PC-9 (cell line): Measurements from ENCODE around the gene CCDC124. TPM values are rescaled to one million over a fixed set of nuclear protein-coding genes. Genes with fewer than 3 reads are reported as not detected.

Experiments
- BruUV-seq: library from RNA; stranded (reverse); fragments of 400-500 nt; replicated peaks from 2 replicates; lab custom pipeline; 2021; lab: Mats Ljungman, UMichigan
- CTCF ChIA-PET: fragments of 300-600 bp; sonication (Branson Sonifier 250); formaldehyde crosslinking; loops from one replicate; lab custom pipeline; 2022; ENCODE audit warnings: antibody characterized with exemption; lab: Charles Lee
- POLR2A ChIA-PET: fragments of 300-600 bp; sonication (Branson Sonifier 250); formaldehyde crosslinking; loops from one replicate; lab custom pipeline; 2022; ENCODE audit warnings: antibody characterized with exemption; ENCODE audit not compliant: unreplicated experiment; lab: Charles Lee
- DNase-seq, 2 experiments: peaks; one replicate each; pipeline versions ENCODE4 v3.0.0 to v3.0.0-alpha.2; 2015 to 2022; ENCODE audit warnings: mixed read lengths in 1 of 2
- H2AFZ ChIP-seq: fragments of 200-600 bp; sonication (generic); 2 replicates; pipeline ENCODE4 v1.8.1; 2017; ENCODE audit warnings: antibody characterized with exemption
- H3F3A ChIP-seq: fragments of 200-600 bp; sonication (generic); 2 replicates; pipeline ENCODE4 v1.8.1; 2017; ENCODE audit warnings: antibody characterized with exemption, mild to moderate bottlenecking, low read depth; ENCODE audit not compliant: insufficient read depth
- H3K27ac ChIP-seq: fragments of 200-600 bp; sonication (generic); 2 replicates; pipeline ENCODE4 v1.6.1; 2016; ENCODE audit warnings: mixed run types
- H3K27me3 ChIP-seq: fragments of 200-600 bp; sonication (generic); 2 replicates; pipeline ENCODE4 v1.6.1; 2016; ENCODE audit warnings: low read depth, mixed run types; ENCODE audit not compliant: insufficient read depth
- H3K36me3 ChIP-seq: fragments of 200-600 bp; sonication (generic); 2 replicates; pipeline ENCODE4 v1.6.1; 2016; ENCODE audit warnings: low read depth, mixed run types
- H3K4me1 ChIP-seq: fragments of 200-600 bp; sonication (generic); replicated peaks from 2 replicates; pipeline ENCODE4 v1.6.1; 2016; ENCODE audit warnings: mixed run types; ENCODE audit not compliant: insufficient read depth
- H3K4me2 ChIP-seq: fragments of 200-600 bp; sonication (generic); 2 replicates; pipeline ENCODE4 v1.6.1; 2017; ENCODE audit warnings: mixed run types
- H3K4me3 ChIP-seq: fragments of 200-600 bp; sonication (generic); 2 replicates; pipeline ENCODE4 v1.6.1; 2016; ENCODE audit warnings: mixed run types
- H3K79me2 ChIP-seq: fragments of 200-600 bp; sonication (generic); 2 replicates; pipeline ENCODE4 v1.6.1; 2017; ENCODE audit warnings: low read depth, mixed run types
- H3K9me2 ChIP-seq: fragments of 200-600 bp; sonication (generic); 2 replicates; pipeline ENCODE4 v1.8.1; 2017; ENCODE audit warnings: mild to moderate bottlenecking; ENCODE audit not compliant: insufficient read depth
- H3K9me3 ChIP-seq: fragments of 200-600 bp; sonication (generic); 2 replicates; pipeline ENCODE4 v1.8.1; 2016; ENCODE audit warnings: low read depth; ENCODE audit not compliant: insufficient read depth
- H4K20me1 ChIP-seq: fragments of 200-600 bp; sonication (generic); 2 replicates; pipeline ENCODE4 v1.8.1; 2017; ENCODE audit not compliant: insufficient read depth
- CTCF ChIP-seq: fragments of 200-600 bp; sonication (generic); conservative IDR thresholded peaks from 2 replicates; pipeline ENCODE4 v1.6.1; 2017; ENCODE audit warnings: mixed run types, antibody characterized with exemption, mild to moderate bottlenecking, moderate library complexity
- EZH2 ChIP-seq: fragments of 200-600 bp; sonication (generic); IDR thresholded peaks from 2 replicates; pipeline ENCODE4 v1.8.0; 2017; ENCODE audit warnings: antibody characterized with exemption, low read depth
- intact Hi-C: fragments of 100-400 bp; cut with micrococcal nuclease; formaldehyde crosslinking; loops from one replicate; pipeline ENCODE4 v1.10.0; 2022; ENCODE audit not compliant: unreplicated experiment
- total RNA-seq: library from RNA; stranded (reverse); gene quantifications from 2 replicates; pipeline ENCODE4 v1.2.3, GENCODE V29; 2021

Gene CCDC124
- total RNA-seq, 1 experiment from 2014 or later: 118 TPM

- Histone ChIP-seq H3K4me1 (no peaks in the 10 kb centered on the region), H3K4me2 (no peak overlapping the region), H3K4me3 (no peak overlapping the region), H3K9me3 (no peaks in the 10 kb centered on the region), H3F3A (peaks cover 3% of the 10 kb centered on the region; the same call in 1 of the 2 replicates), H3K27ac (no peak overlapping the region), H3K79me2 (no peaks in the 10 kb centered on the region), H3K36me3 (no peaks in the 10 kb centered on the region), H3K27me3 (peaks cover 21% of the 10 kb centered on the region), H2AFZ (no peak overlapping the region), H4K20me1 (no peaks in the 10 kb centered on the region), H3K9me2 (no peaks in the 10 kb centered on the region)
- BruUV-seq: no TSS peak
- ChIA-PET CTCF (no interaction called here), POLR2A (no interaction called here)
- DNase-seq: no peak
- TF ChIP-seq EZH2: no peak
- no peak for TF ChIP-seq CTCF
- intact Hi-C loops: no loop called here
Observed at GRCh38 chr19:17977488-17977887, 44.7 kb downstream of the CCDC124 start.

GRCh38 chr19:17981611-17982010 lies 48.8 kb downstream of the CCDC124 start:
- Histone ChIP-seq H4K20me1 (no peaks in the 10 kb centered on the region), H3K9me2 (no peaks in the 10 kb centered on the region), H3K4me3 (no peak overlapping the region), H3K27ac (no peak overlapping the region), H3K4me1 (no peaks in the 10 kb centered on the region), H3K9me3 (no peaks in the 10 kb centered on the region), H3K4me2 (no peak overlapping the region), H3K27me3 (peaks cover 11% of the 10 kb centered on the region), H3F3A (0 out of 2 replicates have a peak, but pooled peaks cover 3% of the 10 kb centered on the region), H3K79me2 (no peaks in the 10 kb centered on the region), H3K36me3 (no peaks in the 10 kb centered on the region), H2AFZ (no peak overlapping the region)
- intact Hi-C loops: no loop called here
- no peak for TF ChIP-seq CTCF
- no peak for TF ChIP-seq EZH2
- ChIA-PET CTCF (no interaction called here), POLR2A (no interaction called here)
- no peak for DNase-seq
- BruUV-seq: no TSS peak

GRCh38 chr19:17982430-17982829 lies 49.6 kb downstream of the CCDC124 start:
- CTCF ChIA-PET: interaction anchor here (0.6 kb wide), 2 partner anchors 180 to 927 kb away, joined by 4 to 12 read pairs; no protein-coding TSS in a partner anchor
- Histone ChIP-seq H3K27ac (no peak overlapping the region), H3K4me2 (no peak overlapping the region), H3K9me2 (no peaks in the 10 kb centered on the region), H3K27me3 (peaks cover 11% of the 10 kb centered on the region), H3K36me3 (no peaks in the 10 kb centered on the region), H3K4me1 (no peaks in the 10 kb centered on the region), H3K9me3 (no peaks in the 10 kb centered on the region), H3F3A (peaks cover 6% of the 10 kb centered on the region; the same call in 1 of the 2 replicates), H3K4me3 (no peak overlapping the region), H4K20me1 (no peaks in the 10 kb centered on the region; the same call in 1 of the 2 replicates), H3K79me2 (no peaks in the 10 kb centered on the region), H2AFZ (no peak overlapping the region)
- POLR2A ChIA-PET: no interaction called here
- TF ChIP-seq CTCF (no peak), EZH2 (no peak)
- no TSS peak for BruUV-seq
- intact Hi-C loops: no loop called here
- DNase-seq: no peak
